SW 1271 (cell line): Measurements from ENCODE around the gene KRTAP10-2.
"Not testable (repeated sequence)": the region's sequence is repeated elsewhere in the genome, so short reads cannot be mapped to it uniquely, and the experiment has no call there.

Source experiments
- DNase-seq, 2 experiments: peaks; one replicate each; lab custom pipeline; 2025; lab: John Stamatoyannopoulos, UW

The KRTAP10-2 gene

GRCh38 chr21:44514218-44514520, 37.1 kb downstream of the KRTAP10-2 start:
- no peak for DNase-seq

GRCh38 chr21:44513389-44514217, 37.7 kb downstream of the KRTAP10-2 start:
- DNase-seq = no peak

- no peak for DNase-seq
Observed at GRCh38 chr21:44512496-44513388, 38.6 kb downstream of the KRTAP10-2 start.

GRCh38 chr21:44511938-44512275, 39.4 kb downstream of the KRTAP10-2 start:
- no peak for DNase-seq

GRCh38 chr21:44511219-44511937, 39.9 kb downstream of the KRTAP10-2 start:
- no peak for DNase-seq

GRCh38 chr21:44510508-44511218, 40.6 kb downstream of the KRTAP10-2 start:
- DNase-seq = peak in 1 of 2 experiments; percentile 18

DNA sequence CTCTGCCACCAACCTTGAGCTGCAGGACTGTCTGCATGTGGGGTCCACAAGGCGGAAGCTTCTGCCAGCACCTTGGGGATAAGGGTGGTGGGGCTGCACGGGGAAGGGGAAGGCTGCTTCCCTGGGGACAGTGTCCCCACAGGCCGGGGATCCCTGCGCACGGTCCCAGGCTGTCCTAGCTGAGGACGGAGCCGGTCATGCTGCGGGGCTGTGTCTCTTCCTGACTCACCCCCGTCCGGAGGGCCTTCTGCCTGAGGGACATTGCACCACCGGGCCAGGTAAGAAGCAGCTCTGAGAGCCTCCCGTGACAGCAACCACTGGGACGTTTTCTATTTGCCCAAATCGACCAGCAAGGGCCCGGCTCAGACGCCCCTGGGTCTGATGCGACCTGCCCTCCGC, 41.2 kb downstream of the KRTAP10-2 start:
- no peak for DNase-seq

DNA sequence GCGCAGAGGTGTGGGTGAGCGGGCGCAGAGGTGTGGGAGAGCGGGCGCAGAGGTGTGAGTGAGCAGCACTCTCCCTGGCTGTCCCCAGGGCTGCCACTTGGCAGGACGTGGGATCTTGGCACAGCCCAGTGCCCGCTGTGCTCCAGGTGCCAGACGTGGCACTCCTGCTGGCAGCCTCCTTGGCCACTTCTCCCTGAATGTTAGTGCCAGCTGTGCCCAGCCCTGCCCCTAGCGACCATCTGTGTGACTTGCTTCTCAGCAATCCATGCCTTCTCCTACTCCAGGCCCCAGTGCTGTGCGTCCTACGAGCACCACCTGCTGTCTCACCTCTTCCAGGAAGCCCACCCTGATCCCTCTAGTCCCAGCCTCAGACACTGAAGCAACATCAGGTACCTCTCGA, 41.8 kb downstream of the KRTAP10-2 start:
- DNase-seq = peak in 1 of 2 experiments; percentile 49

DNA sequence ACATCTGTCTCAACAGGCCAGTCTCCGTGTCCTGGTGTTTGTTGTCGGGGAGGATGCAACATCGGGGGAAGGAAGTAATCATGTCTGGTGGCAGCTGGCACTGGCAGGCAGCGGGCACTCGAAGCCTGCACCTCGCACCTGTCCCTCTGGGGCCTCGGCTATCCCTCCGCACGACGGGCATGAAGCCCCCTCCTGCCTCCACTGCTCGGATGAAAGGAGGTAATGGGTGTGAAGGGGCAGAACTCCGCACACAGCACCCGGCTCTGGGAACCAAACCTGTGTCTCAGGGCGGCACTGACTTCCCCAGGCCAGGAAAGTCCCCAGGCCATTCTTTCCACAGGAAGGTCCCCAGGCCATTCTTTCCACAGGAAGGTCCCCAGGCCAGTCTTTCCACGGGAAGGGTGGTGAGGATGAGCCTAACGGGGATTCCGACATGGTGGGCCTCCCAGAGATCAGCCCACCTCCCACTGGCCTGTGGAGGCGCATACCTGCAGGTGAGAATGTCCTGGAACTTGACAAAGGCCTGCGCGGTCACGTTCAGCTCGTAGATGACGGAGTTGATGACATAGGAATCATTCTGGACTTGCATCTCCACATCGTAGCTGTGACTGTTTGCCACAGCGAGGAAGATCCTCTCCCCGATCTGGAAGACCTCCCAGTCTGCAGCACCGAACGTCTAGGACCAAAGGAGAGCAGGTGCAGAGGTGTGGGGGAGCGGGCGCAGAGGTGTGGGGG, 42.4 kb downstream of the KRTAP10-2 start:
- no peak for DNase-seq

DNA sequence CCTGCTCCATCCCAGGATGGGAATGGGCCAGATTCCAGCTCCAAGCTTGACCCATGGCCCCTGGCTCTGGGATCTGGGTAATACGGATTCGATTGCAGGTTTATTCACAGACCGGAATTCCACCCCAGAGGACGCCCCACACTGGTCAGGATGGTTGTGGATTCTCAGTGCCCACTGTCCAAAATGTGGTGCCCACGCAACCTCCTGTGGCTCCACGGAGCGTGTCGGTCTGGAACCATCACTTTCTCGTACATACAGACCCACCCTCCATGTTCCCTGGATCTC, 42.9 kb downstream of the KRTAP10-2 start:
- DNase-seq = no peak

GRCh38 chr21:44507673-44508425, 43.5 kb downstream of the KRTAP10-2 start:
- DNase-seq = no peak

DNA sequence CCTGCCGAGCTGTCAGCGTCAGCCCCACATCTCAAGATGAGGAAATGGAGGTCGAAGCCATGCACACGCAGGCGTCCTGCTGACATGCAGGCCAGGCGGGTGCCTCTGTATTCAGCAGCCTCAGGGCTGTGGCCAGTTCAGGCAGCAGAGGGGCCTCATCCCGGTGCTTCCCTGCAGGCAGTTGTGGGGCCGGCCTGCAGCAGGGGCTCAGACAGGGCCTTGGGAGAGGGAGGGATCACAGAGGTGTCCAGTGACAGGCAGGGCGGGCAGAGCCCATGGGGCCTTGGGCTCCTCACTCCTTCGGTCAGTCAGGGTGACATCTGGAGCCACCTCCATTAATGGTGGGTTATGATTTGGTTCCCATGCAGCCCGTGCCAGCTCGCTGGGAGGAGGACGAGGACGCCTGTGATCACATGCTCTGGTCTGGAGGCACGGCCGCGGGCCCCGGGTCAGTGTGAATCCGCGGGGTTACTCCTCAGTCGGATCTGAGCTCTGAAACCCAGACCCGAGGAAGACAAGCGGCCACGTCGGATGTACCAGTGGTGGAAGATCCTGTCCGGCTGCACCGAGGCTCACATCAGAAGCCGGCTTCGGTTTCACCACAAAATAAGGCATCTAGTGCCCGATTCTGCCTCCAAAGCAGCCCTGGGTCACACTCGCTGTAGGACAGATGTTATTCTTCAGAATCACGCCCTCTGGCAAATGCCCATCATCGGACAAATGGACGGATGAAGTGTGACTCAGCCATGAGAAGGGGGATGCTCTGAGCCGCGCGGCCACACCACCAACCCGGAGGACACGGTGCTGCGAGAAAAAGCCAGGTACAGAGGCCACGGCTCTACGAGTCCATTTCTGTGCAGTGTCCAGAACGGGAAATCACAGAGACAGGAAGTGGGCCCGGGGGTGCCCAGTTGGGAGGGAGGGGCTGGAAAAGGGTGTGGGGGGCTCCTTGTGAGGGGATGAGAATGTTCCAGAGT, 44.7 kb downstream of the KRTAP10-2 start:
- DNase-seq = no peak

GRCh38 chr21:44505673-44506278, 45.5 kb downstream of the KRTAP10-2 start:
- no peak for DNase-seq

DNA sequence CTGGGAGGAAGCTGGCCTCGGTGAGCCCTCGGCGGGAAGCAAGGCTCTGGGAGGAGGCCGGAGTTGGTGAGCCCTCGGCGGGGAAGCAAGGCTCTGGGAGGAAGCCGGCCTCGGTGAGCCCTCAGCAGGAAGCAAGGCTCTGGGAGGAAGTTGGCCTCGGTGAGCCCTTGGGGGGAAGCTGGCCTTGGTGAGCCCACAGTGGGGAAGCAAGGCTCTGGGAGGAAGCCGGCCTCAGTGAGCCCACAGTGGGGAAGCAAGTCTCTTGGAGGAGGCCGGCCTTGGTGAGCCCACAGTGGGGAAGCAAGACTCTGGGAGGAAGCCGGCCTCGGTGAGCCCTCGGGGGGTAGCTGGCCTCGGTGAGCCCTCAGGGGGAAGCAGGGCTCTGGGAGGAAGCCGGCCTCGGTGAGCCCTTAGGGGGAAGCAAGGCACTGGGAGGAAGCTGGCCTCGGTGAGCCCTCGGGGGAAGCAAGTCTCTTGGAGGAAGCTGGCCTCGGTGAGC, 47.4 kb downstream of the KRTAP10-2 start:
- DNase-seq = no peak

- not testable (repeated sequence) for DNase-seq
Observed at GRCh38 chr21:44503006-44503889, 48.1 kb downstream of the KRTAP10-2 start.

GRCh38 chr21:44502171-44502958, 48.9 kb downstream of the KRTAP10-2 start:
- no peak for DNase-seq
